Loucy (cell line): ENCODE results near the gene MTFR2.

Experiments
- H2AFZ ChIP-seq: fragments of 200-600 bp; sonication (generic); 2 replicates; pipeline ENCODE4 v1.6.0; 2016; ENCODE audit warnings: antibody characterized with exemption, mild to moderate bottlenecking, low read length, moderate library complexity
- H3F3A ChIP-seq: fragments of 200-600 bp; 2 replicates; pipeline ENCODE4 v1.6.0; 2016; ENCODE audit warnings: antibody characterized with exemption, low read depth, mild to moderate bottlenecking
- H3K27me3 ChIP-seq: fragments of 200-600 bp; sonication (generic); 2 replicates; pipeline ENCODE4 v1.6.1; 2014; ENCODE audit warnings: low read length, mild to moderate bottlenecking; ENCODE audit not compliant: insufficient read depth, poor library complexity, severe bottlenecking
- H3K36me3 ChIP-seq: fragments of 200-600 bp; sonication (generic); 2 replicates; pipeline ENCODE4 v1.6.1; 2016; ENCODE audit warnings: low read length; ENCODE audit not compliant: insufficient read depth
- H3K4me1 ChIP-seq: fragments of 200-600 bp; sonication (generic); 2 replicates; pipeline ENCODE4 v1.5.1; 2014; ENCODE audit warnings: low read length, mild to moderate bottlenecking; ENCODE audit not compliant: insufficient read depth, poor library complexity, severe bottlenecking
- H3K4me2 ChIP-seq: fragments of 200-600 bp; sonication (generic); 2 replicates; pipeline ENCODE4 v1.6.0; 2014; ENCODE audit warnings: antibody characterized with exemption, low read length, low read depth, mild to moderate bottlenecking; ENCODE audit not compliant: poor library complexity, severe bottlenecking
- H3K4me3 ChIP-seq: fragments of 200-600 bp; sonication (generic); 2 replicates; pipeline ENCODE4 v1.5.1; 2014; ENCODE audit warnings: low read length, mild to moderate bottlenecking, mixed read lengths; ENCODE audit not compliant: poor library complexity, severe bottlenecking
- H3K79me2 ChIP-seq: fragments of 200-600 bp; sonication (generic); 2 replicates; pipeline ENCODE4 v1.6.1; 2014; ENCODE audit warnings: low read length; ENCODE audit not compliant: insufficient read depth
- H3K9ac ChIP-seq: fragments of 200-600 bp; sonication (generic); 2 replicates; pipeline ENCODE4 v1.6.0; 2014; ENCODE audit warnings: mild to moderate bottlenecking, low read depth, low read length, moderate library complexity; ENCODE audit not compliant: poor library complexity, severe bottlenecking
- H3K9me2 ChIP-seq: fragments of 200-600 bp; sonication (generic); replicated peaks from 2 replicates; pipeline ENCODE4 v1.6.1; 2016; ENCODE audit warnings: low read depth, low read length, mixed read lengths
- H3K9me3 ChIP-seq: fragments of 200-600 bp; sonication (generic); 2 replicates; pipeline ENCODE4 v1.6.1; 2014; ENCODE audit warnings: mild to moderate bottlenecking, antibody characterized with exemption, low read length, low read depth; ENCODE audit not compliant: insufficient read depth
- H4K20me1 ChIP-seq: fragments of 200-600 bp; sonication (generic); 2 replicates; pipeline ENCODE4 v1.6.0; 2014; ENCODE audit warnings: antibody characterized with exemption, low read length, mild to moderate bottlenecking; ENCODE audit not compliant: insufficient read depth, poor library complexity, severe bottlenecking
- CTCF ChIP-seq: fragments of 200-600 bp; sonication (generic); conservative IDR thresholded peaks from 2 replicates; pipeline ENCODE4 v1.5.1; 2014; ENCODE audit warnings: mild to moderate bottlenecking, antibody characterized with exemption, low read length
- EZH2phosphoT487 ChIP-seq: fragments of 200-600 bp; IDR thresholded peaks from 2 replicates; pipeline ENCODE4 v1.6.1; 2018; ENCODE audit warnings: antibody characterized with exemption, mild to moderate bottlenecking, moderate library complexity, borderline replicate concordance

The MTFR2 gene

GRCh38 chr6:136208783-136209182 is 41.3 kb downstream of the MTFR2 start:
- Histone ChIP-seq H3F3A (no peaks in the 10 kb centered on the region), H3K4me2 (no peak overlapping the region), H3K4me3 (no peak overlapping the region), H2AFZ (no peak overlapping the region), H3K36me3 (no peaks in the 10 kb centered on the region), H3K9me2 (no peaks in the 10 kb centered on the region), H3K9ac (no peak overlapping the region), H3K9me3 (no peaks in the 10 kb centered on the region), H4K20me1 (no peaks in the 10 kb centered on the region), H3K4me1 (no peaks in the 10 kb centered on the region), H3K79me2 (no peaks in the 10 kb centered on the region), H3K27me3 (no peaks in the 10 kb centered on the region)
- TF ChIP-seq CTCF (peak; percentile 40), EZH2phosphoT487 (no peak)

- Histone ChIP-seq H3K79me2 (no peaks in the 10 kb centered on the region), H3K36me3 (no peaks in the 10 kb centered on the region), H3K9me3 (no peaks in the 10 kb centered on the region), H3K4me1 (no peaks in the 10 kb centered on the region), H3K27me3 (no peaks in the 10 kb centered on the region), H3F3A (no peaks in the 10 kb centered on the region), H3K9ac (no peak overlapping the region), H2AFZ (no peak overlapping the region), H4K20me1 (no peaks in the 10 kb centered on the region), H3K4me2 (no peak overlapping the region), H3K9me2 (no peaks in the 10 kb centered on the region), H3K4me3 (no peak overlapping the region)
- TF ChIP-seq EZH2phosphoT487 (no peak), CTCF (no peak)
These were observed 48.4 kb downstream of the MTFR2 start for GRCh38 chr6:136201732-136202131.

GRCh38 chr6:136192902-136193301 is 57.2 kb downstream of the MTFR2 start:
- Histone ChIP-seq H3K4me1 (no peaks in the 10 kb centered on the region), H3F3A (no peaks in the 10 kb centered on the region), H3K4me3 (no peak overlapping the region), H3K9me2 (no peaks in the 10 kb centered on the region), H3K27me3 (no peaks in the 10 kb centered on the region), H3K9ac (no peak overlapping the region), H3K36me3 (no peaks in the 10 kb centered on the region), H4K20me1 (no peaks in the 10 kb centered on the region), H3K4me2 (no peak overlapping the region), H2AFZ (no peak overlapping the region), H3K9me3 (no peaks in the 10 kb centered on the region), H3K79me2 (no peaks in the 10 kb centered on the region)
- TF ChIP-seq CTCF (no peak), EZH2phosphoT487 (no peak)
